Astrocyte (in vitro differentiated cells and primary cell): ENCODE measurements around the gene CISH.

ENCODE experiments used
- EZH2 ChIP-seq: IDR thresholded peaks from 2 replicates; pipeline ENCODE4 v1.6.1; 2012; ENCODE audit warnings: mild to moderate bottlenecking, low read length, inconsistent platforms; ENCODE audit not compliant: insufficient read depth
- TF ChIP-seq, protein P1 (sequence below): IDR thresholded peaks from 2 replicates; pipeline ENCODE4 v1.5.1; 2011; ENCODE audit warnings: low read depth, mild to moderate bottlenecking, inconsistent platforms, low read length, moderate library complexity; ENCODE audit not compliant: insufficient read depth

DNA sequence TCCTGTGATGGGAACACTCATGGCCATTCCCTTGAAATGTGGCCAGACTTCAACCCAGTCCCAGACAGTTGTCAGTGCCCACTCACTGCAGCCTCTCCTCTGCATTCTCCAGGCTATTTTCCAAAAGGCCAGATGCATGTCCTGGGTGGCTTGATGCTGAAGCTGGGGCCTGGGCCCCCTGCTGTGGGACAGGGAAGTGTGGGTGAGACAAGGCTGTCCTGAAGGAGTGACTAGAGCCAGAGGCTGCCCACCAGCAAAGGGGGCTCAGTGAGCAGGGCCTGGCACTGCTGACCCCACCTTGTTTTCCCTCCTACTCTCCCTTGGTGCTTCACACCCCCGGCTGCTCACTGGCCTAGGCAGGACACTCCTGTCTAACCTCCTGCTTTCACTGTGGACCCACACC lies 11.9 kb downstream of the CISH start:
- TF ChIP-seq EZH2 = no peak
- TF ChIP-seq, protein P1, sequence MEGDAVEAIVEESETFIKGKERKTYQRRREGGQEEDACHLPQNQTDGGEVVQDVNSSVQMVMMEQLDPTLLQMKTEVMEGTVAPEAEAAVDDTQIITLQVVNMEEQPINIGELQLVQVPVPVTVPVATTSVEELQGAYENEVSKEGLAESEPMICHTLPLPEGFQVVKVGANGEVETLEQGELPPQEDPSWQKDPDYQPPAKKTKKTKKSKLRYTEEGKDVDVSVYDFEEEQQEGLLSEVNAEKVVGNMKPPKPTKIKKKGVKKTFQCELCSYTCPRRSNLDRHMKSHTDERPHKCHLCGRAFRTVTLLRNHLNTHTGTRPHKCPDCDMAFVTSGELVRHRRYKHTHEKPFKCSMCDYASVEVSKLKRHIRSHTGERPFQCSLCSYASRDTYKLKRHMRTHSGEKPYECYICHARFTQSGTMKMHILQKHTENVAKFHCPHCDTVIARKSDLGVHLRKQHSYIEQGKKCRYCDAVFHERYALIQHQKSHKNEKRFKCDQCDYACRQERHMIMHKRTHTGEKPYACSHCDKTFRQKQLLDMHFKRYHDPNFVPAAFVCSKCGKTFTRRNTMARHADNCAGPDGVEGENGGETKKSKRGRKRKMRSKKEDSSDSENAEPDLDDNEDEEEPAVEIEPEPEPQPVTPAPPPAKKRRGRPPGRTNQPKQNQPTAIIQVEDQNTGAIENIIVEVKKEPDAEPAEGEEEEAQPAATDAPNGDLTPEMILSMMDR = no peak
